ENCODE measurements around the gene CD80. TPM values are rescaled to one million over a fixed set of nuclear protein-coding genes. Genes with fewer than 3 reads are reported as not detected.

The CD80 gene
- total and polyA plus RNA-seq, 9 of the 15 experiments (the other 6 are each of a cell fraction or from before 2014, with no cell fraction given), result 3.0 to 8.2 (median 5.7) TPM

DNA sequence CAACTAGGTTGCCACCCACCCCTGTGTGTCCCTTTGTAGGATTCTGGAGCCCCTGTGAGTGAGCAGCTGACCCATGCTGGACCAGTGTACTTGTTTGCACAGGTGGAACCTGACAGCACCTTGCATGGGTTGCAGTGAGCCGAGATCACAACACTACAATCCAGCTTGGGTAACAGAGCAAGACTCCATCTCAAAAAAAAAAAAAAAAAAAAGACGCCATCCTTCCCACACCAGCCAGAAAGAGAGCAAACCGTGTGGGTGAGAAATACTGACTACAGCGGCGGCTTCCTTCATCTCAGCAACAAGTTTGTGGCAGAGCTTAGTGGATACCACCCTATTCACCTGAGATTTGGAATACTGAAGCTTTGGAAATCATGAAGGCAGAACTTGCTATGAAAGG, 746 bp upstream of the CD80 start (continued):
- no peak for TF ChIP-seq RBFOX2 (IDR thresholded peaks at IDR 0.05; ENCODE audit: low read depth, low read length)

DNA sequence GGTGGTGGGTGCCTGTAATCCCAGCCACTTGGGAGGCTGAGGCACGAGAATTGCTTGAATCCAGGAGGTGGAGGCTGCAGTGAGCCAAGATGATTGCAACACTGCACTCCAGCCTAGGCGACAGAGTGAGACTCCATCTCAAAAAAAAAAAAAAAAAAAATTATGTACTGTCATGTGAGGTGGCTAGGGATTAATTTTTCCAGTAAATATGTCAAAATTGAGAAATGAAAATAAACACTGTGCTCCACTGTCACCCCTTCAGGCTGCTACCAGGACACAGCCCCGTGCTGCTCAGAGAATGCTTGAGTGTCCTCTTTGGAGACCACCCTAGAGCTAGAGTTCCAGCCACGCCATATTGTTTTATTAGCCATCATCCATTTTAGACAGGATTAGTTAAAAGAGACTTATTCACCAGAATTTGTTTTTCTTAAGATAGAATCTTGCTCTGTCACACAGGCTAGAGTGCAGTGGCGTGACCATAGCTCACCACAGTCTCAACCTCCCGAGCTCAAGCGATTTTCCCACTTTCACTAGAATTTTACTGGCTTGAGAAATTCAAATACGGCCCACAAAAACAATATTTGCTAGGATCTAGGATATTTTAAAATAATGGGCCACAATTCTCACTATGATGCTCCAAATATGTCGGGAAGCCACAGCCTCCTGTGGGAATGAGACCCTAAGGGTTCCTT, 642 bp downstream of the CD80 start:
- Histone ChIP-seq H3K4me1 (replicated peaks in 1 of 2; ENCODE audit: control insufficient read depth in 2 of 2, insufficient read depth in 2 of 2, low read length in 2 of 2) (peaks cover 0 to 12% of the 10 kb centered on the region in 2 experiments; a peak in 3 of 5 replicates), H3K9me1 (ENCODE audit: control insufficient read depth, insufficient read depth, low read length) (no peaks in the 10 kb centered on the region), H4K20me1 (replicated peaks; ENCODE audit: control insufficient read depth, insufficient read depth, low read length) (no peaks in the 10 kb centered on the region), H3K4me3 (peak overlapping the region; percentile 37), H3K27ac (ENCODE audit: extremely low read depth, low read depth, low read length) (peak overlapping the region; percentile 73), H3K4me2 (ENCODE audit: insufficient read depth, low read length) (peak overlapping the region; percentile 78), H3K79me2 (ENCODE audit: control insufficient read depth, insufficient read depth, low read length) (peaks cover 8% of the 10 kb centered on the region; the same call in 1 of the 3 replicates), H2AFZ (ENCODE audit: low read depth, low read length) (peak overlapping the region; percentile 89), H3K36me3 (ENCODE audit: control insufficient read depth, insufficient read depth, low read length) (no peaks in the 10 kb centered on the region), H3K27me3 (ENCODE audit: control insufficient read depth in 2 of 2, insufficient read depth in 2 of 2, low read length in 2 of 2) (no peaks in the 10 kb centered on the region), H3K9me3 (replicated peaks; ENCODE audit: control insufficient read depth, insufficient read depth, low read depth, low read length) (no peaks in the 10 kb centered on the region), H3K9ac (ENCODE audit: insufficient read depth in 1 of 2, low read depth in 2 of 2, low read length in 2 of 2) (peak overlapping the region; percentile 56 to 76; a peak in 3 of 4 replicates)
- FAIRE-seq (no peak), DNase-seq (ENCODE audit: extremely low read depth in 1 of 4, low spot score in 3 of 4) (peak in 1 of 4 experiments; percentile 10), ATAC-seq (peak; percentile 66)
- 16% methylated on average over 8 of the region's 9 CpGs for WGBS (ENCODE audit: insufficient coverage, low coverage, missing lambda C conversion rate)
- CTCF ChIA-PET (ENCODE audit: low intra/inter-chr PET ratio), result no interaction called here
- in situ Hi-C loops (cut with MboI), result no loop called here
- BruUV-seq (replicated peaks), result TSS peak; percentile 72
- intact Hi-C loops (cut with micrococcal nuclease), result loop anchor here (2.0 to 5.0 kb wide), 3 partner anchors 34 to 119 kb away; partner anchors contain the start of genes COX17 and TIMMDC1
- POLR2A ChIA-PET, result interaction anchor here (0.9 to 1.0 kb wide), 2 partner anchors 12 to 26 kb away, joined by 3 read pairs; no protein-coding TSS in a partner anchor
- TF ChIP-seq SMARCA4 (IDR thresholded peaks at IDR 0.05) (no peak), BCOR (IDR thresholded peaks at IDR 0.05) (0 out of 2 replicates have a peak, but pooled peaks have one; percentile 3), YY1 (IDR thresholded peaks at IDR 0.05; ENCODE audit: borderline replicate concordance in 1 of 3, control insufficient read depth in 1 of 3, extremely low read depth in 1 of 3, insufficient read depth in 3 of 3, insufficient read length in 1 of 3, insufficient replicate concordance in 2 of 3, low read depth in 1 of 3, low read length in 2 of 3) (peak in 1 of 3 experiments; percentile 53), LEF1 (IDR thresholded peaks at IDR 0.05) (no peak), CEBPG (CRISPR knock-in tag; IDR thresholded peaks at IDR 0.05) (no peak), CEBPG (tag; conservative IDR thresholded peaks at IDR 0.05 in 1 of 2, IDR thresholded peaks at IDR 0.05 in 1 of 2) (peak in 1 of 2 experiments; percentile 70; a peak in 2 of 4 replicates), CEBPB (tag; IDR thresholded peaks at IDR 0.05) (peak; percentile 81)
- TF ChIP-seq, protein P1, sequence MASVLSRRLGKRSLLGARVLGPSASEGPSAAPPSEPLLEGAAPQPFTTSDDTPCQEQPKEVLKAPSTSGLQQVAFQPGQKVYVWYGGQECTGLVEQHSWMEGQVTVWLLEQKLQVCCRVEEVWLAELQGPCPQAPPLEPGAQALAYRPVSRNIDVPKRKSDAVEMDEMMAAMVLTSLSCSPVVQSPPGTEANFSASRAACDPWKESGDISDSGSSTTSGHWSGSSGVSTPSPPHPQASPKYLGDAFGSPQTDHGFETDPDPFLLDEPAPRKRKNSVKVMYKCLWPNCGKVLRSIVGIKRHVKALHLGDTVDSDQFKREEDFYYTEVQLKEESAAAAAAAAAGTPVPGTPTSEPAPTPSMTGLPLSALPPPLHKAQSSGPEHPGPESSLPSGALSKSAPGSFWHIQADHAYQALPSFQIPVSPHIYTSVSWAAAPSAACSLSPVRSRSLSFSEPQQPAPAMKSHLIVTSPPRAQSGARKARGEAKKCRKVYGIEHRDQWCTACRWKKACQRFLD (CRISPR knock-in tag; IDR thresholded peaks at IDR 0.05), result no peak

Data from K562 (cell line).